Breast epithelium (tissue), 4 donors: Measurements from ENCODE around the gene GADD45A. TPM values are rescaled to one million over a fixed set of nuclear protein-coding genes. Genes with fewer than 3 reads are reported as not detected.

Experiments
- DNase-seq, 2 donors: peaks; one replicate each; pipeline ENCODE4 v3.0.0-alpha.2; 2019; ENCODE audit warnings: low spot score in 2 of 2
- H3K27ac ChIP-seq, 2 donors: fragments of 200-600 bp; sonication (generic) in 1 of 2; one replicate each; pipeline ENCODE4 v1.5.1; 2016 to 2019; ENCODE audit warnings: mild to moderate bottlenecking in 1 of 2
- H3K27me3 ChIP-seq, 2 donors: fragments of 200-600 bp; sonication (generic) in 1 of 2; one replicate each; pipeline versions ENCODE4 v1.5.1 to v1.6.0; 2017 to 2019; ENCODE audit warnings: control low read depth in 1 of 2, mild to moderate bottlenecking in 1 of 2
- H3K36me3 ChIP-seq: fragments of 200-600 bp; one replicate; pipeline ENCODE4 v1.5.1; 2019
- H3K4me1 ChIP-seq, 2 donors: fragments of 200-600 bp; sonication (generic); one replicate each; pipeline ENCODE4 v1.5.1; 2016 to 2019; ENCODE audit warnings: control low read depth in 1 of 2
- H3K4me3 ChIP-seq, 3 donors: fragments of 200-600 bp; sonication (generic); 1 replicate in 2 of 3; 2 replicates in 1 of 3; pipeline ENCODE4 v1.5.1; 2016 to 2019; ENCODE audit warnings: mild to moderate bottlenecking in 3 of 3, moderate library complexity in 2 of 3
- H3K9me3 ChIP-seq, 2 donors: fragments of 200-600 bp; sonication (generic) in 1 of 2; one replicate each; pipeline ENCODE4 v1.5.1; 2016 to 2019; ENCODE audit warnings: control low read depth in 1 of 2
- POLR2A ChIP-seq: fragments of 450-650 bp; IDR thresholded peaks from one replicate; pipeline ENCODE4 v1.6.1; 2016; ENCODE audit warnings: antibody characterized with exemption, mild to moderate bottlenecking, moderate library complexity
- POLR2AphosphoS5 ChIP-seq, 3 donors: sonication (generic); formaldehyde crosslinking; IDR thresholded peaks; one replicate each; pipeline ENCODE4 v1.6.1; 2017; ENCODE audit warnings: antibody characterized with exemption in 3 of 3
- intact Hi-C: fragments of 100-400 bp; cut with DNase I; formaldehyde crosslinking; loops from one replicate; pipeline ENCODE4 v1.15.1; 2023; ENCODE audit warnings: low total_unique reads
- total RNA-seq, 3 donors: library from RNA; depleted of rRNA; stranded (reverse); fragments of >200 nt; gene quantifications; one replicate each; pipeline ENCODE4 v1.1.0, GENCODE V29; 2016
- TF ChIP-seq, protein P1 (sequence below), 3 donors: fragments of 450-650 bp; IDR thresholded peaks; one replicate each; pipeline ENCODE4 v1.5.1; 2016 to 2017; ENCODE audit warnings: antibody characterized with exemption in 3 of 3, mild to moderate bottlenecking in 3 of 3, moderate library complexity in 3 of 3

Gene GADD45A
- total RNA-seq, 3 donors from 2014 or later: 52.4 to 68.2 (median 55.4) TPM

DNA sequence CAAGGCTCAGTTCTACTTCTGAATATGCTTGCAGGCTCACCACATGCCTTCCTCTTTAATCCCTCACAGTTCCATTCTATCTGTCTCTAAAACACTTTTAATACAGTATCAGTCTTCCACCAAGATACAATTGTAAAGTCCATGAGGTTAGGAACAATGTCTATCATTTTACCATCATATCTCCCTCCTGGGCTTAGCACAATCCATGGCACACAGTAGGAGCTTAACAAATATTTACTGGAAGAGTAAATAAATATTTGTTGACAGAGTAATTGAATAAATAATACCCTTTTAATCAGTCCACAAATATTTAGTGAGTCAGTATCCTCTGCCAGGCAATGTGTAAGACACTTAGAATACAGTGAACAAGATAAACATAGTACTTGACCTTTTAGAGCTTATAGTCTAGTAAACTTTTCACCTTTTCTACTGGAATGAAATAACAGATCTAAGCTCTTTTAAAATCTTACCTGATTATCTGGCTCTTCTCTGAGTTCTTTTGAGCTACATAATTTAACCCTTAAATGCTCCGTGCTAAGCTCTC lies 12.7 kb upstream of the GADD45A start:
- intact Hi-C loops: no loop called here
- DNase-seq: no peak
- Histone ChIP-seq H3K36me3 (no peaks in the 10 kb centered on the region), H3K4me1 (no peaks in the 10 kb centered on the region), H3K27me3 (no peaks in the 10 kb centered on the region), H3K27ac (no peak overlapping the region), H3K4me3 (no peak overlapping the region), H3K9me3 (no peaks in the 10 kb centered on the region)
- TF ChIP-seq, protein P1, sequence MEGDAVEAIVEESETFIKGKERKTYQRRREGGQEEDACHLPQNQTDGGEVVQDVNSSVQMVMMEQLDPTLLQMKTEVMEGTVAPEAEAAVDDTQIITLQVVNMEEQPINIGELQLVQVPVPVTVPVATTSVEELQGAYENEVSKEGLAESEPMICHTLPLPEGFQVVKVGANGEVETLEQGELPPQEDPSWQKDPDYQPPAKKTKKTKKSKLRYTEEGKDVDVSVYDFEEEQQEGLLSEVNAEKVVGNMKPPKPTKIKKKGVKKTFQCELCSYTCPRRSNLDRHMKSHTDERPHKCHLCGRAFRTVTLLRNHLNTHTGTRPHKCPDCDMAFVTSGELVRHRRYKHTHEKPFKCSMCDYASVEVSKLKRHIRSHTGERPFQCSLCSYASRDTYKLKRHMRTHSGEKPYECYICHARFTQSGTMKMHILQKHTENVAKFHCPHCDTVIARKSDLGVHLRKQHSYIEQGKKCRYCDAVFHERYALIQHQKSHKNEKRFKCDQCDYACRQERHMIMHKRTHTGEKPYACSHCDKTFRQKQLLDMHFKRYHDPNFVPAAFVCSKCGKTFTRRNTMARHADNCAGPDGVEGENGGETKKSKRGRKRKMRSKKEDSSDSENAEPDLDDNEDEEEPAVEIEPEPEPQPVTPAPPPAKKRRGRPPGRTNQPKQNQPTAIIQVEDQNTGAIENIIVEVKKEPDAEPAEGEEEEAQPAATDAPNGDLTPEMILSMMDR (IDR thresholded peaks at IDR 0.05): no peak
- TF ChIP-seq POLR2A (no peak), POLR2AphosphoS5 (IDR thresholded peaks at IDR 0.05) (no peak)

DNA sequence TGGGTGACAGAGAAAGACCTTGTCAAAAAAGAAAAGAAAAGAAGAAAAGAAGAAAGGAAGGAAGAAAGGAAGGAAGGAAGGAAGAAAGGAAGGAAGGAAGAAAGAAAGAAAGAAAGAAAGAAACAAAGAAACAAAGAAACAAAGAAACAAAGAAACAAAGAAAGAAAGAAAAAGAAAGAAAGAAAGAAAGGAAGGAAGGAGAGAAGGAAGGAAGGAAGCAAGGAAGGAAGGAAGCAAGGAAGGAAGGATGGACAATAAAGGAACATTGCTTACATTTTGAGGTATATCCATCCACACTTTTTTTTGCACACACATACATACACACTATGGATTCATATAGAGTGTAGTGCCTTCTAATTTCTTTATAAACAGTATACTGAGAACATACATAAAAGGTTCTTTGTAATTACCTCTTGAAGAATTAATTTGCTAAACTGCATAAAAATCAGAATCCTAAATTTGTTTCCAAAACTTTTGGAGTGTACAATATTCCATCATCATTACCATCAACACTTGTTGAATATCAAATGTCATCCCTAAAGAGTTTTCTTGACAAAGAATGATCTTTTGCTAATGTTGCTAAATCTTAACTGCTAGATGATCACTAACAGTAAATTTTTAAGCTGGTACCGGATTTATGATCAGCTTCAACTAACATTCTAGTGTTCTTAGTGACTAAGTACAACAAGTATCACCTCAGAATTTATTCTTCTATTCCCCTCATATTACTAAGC lies 11.4 kb upstream of the GADD45A start:
- DNase-seq: no peak
- no peak for TF ChIP-seq POLR2A
- H3K27ac ChIP-seq: peak overlapping the region in 1 of 2 donors; percentile 42

DNA sequence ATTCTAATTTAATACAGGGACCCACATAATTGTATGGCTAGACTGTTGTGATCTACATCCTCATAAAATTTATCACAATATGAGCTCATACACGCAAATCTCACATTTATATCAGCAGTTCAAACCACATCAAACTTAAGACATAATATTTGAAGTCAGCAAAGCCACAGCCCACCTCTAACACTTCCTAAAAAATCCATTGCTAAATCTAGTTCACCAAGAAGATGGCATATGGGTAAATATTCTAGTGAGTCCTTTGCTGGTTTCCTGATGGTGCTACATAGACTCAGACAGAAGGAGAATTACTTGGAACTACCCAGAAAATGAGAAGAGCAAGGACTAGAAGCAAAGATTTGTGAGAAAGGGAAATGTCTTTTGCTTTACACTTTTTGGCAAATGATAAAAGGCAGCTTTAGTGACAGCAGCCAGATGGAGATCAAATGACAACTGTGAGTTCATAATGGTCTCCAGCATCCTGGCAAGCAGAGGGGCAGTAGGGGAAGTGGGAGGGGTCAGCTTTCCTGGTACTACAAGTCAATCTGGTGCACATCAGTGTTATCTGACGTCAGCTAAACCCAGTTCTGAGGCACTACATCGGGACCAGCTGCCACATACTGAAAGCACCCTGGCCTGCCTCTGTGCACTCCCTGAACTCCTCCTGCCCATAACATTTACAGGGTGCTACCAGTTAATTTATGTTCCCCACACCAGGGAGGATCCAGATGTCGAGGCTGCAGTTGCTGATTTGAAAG lies 10.6 kb upstream of the GADD45A start:
- Histone ChIP-seq H3K27ac (peak overlapping the region; percentile 42 to 58), H3K27me3 (no peaks in the 10 kb centered on the region), H3K9me3 (no peaks in the 10 kb centered on the region), H3K36me3 (no peaks in the 10 kb centered on the region), H3K4me1 (no peaks in the 10 kb centered on the region), H3K4me3 (no peak overlapping the region)
- intact Hi-C loops: no loop called here
- no peak for TF ChIP-seq POLR2A
- peak in 1 of 3 donors; percentile 29 for TF ChIP-seq POLR2AphosphoS5 (IDR thresholded peaks at IDR 0.05)
- peak in 1 of 2 donors; percentile 30 for DNase-seq

More for the DNA sequence above, 11.4 kb upstream of the GADD45A start:
- Histone ChIP-seq H3K9me3 (no peaks in the 10 kb centered on the region), H3K36me3 (no peaks in the 10 kb centered on the region), H3K4me3 (no peak overlapping the region), H3K27me3 (no peaks in the 10 kb centered on the region), H3K4me1 (no peaks in the 10 kb centered on the region)
- intact Hi-C loops: no loop called here

DNA sequence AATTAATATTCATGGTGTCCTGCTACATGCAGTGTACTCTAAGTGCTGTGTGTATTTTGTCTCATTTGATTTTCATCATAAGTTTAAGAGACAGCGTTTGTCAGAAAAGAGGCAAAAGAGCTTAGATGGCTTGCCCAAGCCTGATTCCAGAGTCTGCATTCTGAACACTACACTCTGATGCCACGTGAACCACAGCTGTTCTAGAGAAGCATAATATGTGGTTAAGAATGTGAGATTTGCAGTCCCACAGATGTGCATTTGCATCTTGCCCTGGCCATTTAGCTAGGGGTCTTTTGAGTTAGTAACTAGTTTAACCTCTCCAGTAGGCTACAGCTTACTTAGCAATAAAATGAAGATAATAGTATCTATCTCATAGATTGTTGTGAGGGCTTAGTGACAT lies 9.2 kb upstream of the GADD45A start:
- Histone ChIP-seq H3K4me3 (no peak overlapping the region), H3K9me3 (no peaks in the 10 kb centered on the region), H3K36me3 (no peaks in the 10 kb centered on the region), H3K4me1 (no peaks in the 10 kb centered on the region), H3K27me3 (no peaks in the 10 kb centered on the region), H3K27ac (no peak overlapping the region)
- no peak for DNase-seq
- intact Hi-C loops: no loop called here
- TF ChIP-seq POLR2AphosphoS5 (IDR thresholded peaks at IDR 0.05) (no peak), POLR2A (no peak)
- TF ChIP-seq, protein P1 (IDR thresholded peaks at IDR 0.05): no peak

DNA sequence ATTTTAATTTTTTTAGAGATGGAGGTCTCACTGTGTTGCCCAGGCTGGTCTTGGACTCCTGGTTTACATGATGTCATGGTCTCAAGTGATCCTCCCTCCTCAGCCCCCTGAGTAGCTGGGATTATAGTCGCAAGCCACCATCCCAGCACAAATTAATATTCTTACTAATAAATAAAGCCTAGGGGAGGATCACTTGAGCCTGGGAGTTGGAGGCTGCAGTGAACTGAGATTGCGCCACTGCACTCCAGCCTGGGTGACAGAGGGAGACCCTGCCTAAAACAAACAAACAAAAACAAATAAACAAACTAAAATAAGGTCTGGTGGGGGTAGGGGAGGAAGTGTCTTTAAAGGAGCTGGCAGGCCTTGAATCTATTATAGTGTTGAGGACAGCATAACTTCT lies 8.7 kb upstream of the GADD45A start:
- H3K27ac ChIP-seq: no peak overlapping the region
- intact Hi-C loops: no loop called here
- no peaks in the 10 kb centered on the region for H3K27me3 ChIP-seq
- H3K4me3 ChIP-seq: no peak overlapping the region
- no peaks in the 10 kb centered on the region for H3K36me3 ChIP-seq
- no peak for DNase-seq
- no peaks in the 10 kb centered on the region for H3K4me1 ChIP-seq
- no peak for TF ChIP-seq POLR2A
- TF ChIP-seq POLR2AphosphoS5 (IDR thresholded peaks at IDR 0.05): no peak
- TF ChIP-seq, protein P1 (IDR thresholded peaks at IDR 0.05): no peak
- H3K9me3 ChIP-seq: no peaks in the 10 kb centered on the region

DNA sequence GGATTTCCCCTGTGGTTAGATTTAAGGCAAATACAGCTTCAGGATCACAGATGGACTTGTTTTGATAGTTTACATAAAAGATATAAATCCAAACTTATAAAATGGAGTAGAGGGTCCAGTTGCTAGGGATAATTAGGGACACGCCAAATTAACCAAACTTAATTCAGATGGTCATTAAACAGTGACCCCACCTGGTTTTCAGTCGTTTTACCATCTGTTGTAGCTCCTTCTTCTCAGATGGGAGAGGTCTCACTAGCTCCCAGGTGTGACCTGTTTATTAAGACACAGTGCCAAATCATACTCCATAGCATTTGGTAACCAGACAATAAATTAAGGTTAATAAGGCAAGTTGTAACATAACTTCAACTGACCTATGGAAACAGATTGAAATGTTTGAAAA lies 8.1 kb upstream of the GADD45A start:
- no peak for DNase-seq

More for the DNA sequence above, 8.1 kb upstream of the GADD45A start:
- intact Hi-C loops: no loop called here
- TF ChIP-seq, protein P1 (IDR thresholded peaks at IDR 0.05): no peak
- TF ChIP-seq POLR2A: no peak
- no peak for TF ChIP-seq POLR2AphosphoS5 (IDR thresholded peaks at IDR 0.05)
- no peak overlapping the region for H3K4me3 ChIP-seq
- H3K27me3 ChIP-seq: no peaks in the 10 kb centered on the region
- no peaks in the 10 kb centered on the region for H3K4me1 ChIP-seq
- no peaks in the 10 kb centered on the region for H3K36me3 ChIP-seq
- no peaks in the 10 kb centered on the region for H3K9me3 ChIP-seq
- H3K27ac ChIP-seq: no peak overlapping the region
